Loucy (cell line): Measurements from ENCODE around the gene PRM2.

Source experiments
- H2AFZ ChIP-seq: fragments of 200-600 bp; sonication (generic); 2 replicates; pipeline ENCODE4 v1.6.0; 2016; ENCODE audit warnings: antibody characterized with exemption, mild to moderate bottlenecking, low read length, moderate library complexity
- H3F3A ChIP-seq: fragments of 200-600 bp; 2 replicates; pipeline ENCODE4 v1.6.0; 2016; ENCODE audit warnings: antibody characterized with exemption, low read depth, mild to moderate bottlenecking
- H3K27me3 ChIP-seq: fragments of 200-600 bp; sonication (generic); 2 replicates; pipeline ENCODE4 v1.6.1; 2014; ENCODE audit warnings: low read length, mild to moderate bottlenecking; ENCODE audit not compliant: insufficient read depth, poor library complexity, severe bottlenecking
- H3K36me3 ChIP-seq: fragments of 200-600 bp; sonication (generic); 2 replicates; pipeline ENCODE4 v1.6.1; 2016; ENCODE audit warnings: low read length; ENCODE audit not compliant: insufficient read depth
- H3K4me1 ChIP-seq: fragments of 200-600 bp; sonication (generic); 2 replicates; pipeline ENCODE4 v1.5.1; 2014; ENCODE audit warnings: low read length, mild to moderate bottlenecking; ENCODE audit not compliant: insufficient read depth, poor library complexity, severe bottlenecking
- H3K4me2 ChIP-seq: fragments of 200-600 bp; sonication (generic); 2 replicates; pipeline ENCODE4 v1.6.0; 2014; ENCODE audit warnings: antibody characterized with exemption, low read length, low read depth, mild to moderate bottlenecking; ENCODE audit not compliant: poor library complexity, severe bottlenecking
- H3K4me3 ChIP-seq: fragments of 200-600 bp; sonication (generic); 2 replicates; pipeline ENCODE4 v1.5.1; 2014; ENCODE audit warnings: low read length, mild to moderate bottlenecking, mixed read lengths; ENCODE audit not compliant: poor library complexity, severe bottlenecking
- H3K79me2 ChIP-seq: fragments of 200-600 bp; sonication (generic); 2 replicates; pipeline ENCODE4 v1.6.1; 2014; ENCODE audit warnings: low read length; ENCODE audit not compliant: insufficient read depth
- H3K9ac ChIP-seq: fragments of 200-600 bp; sonication (generic); 2 replicates; pipeline ENCODE4 v1.6.0; 2014; ENCODE audit warnings: mild to moderate bottlenecking, low read depth, low read length, moderate library complexity; ENCODE audit not compliant: poor library complexity, severe bottlenecking
- H3K9me2 ChIP-seq: fragments of 200-600 bp; sonication (generic); replicated peaks from 2 replicates; pipeline ENCODE4 v1.6.1; 2016; ENCODE audit warnings: low read depth, low read length, mixed read lengths
- H3K9me3 ChIP-seq: fragments of 200-600 bp; sonication (generic); 2 replicates; pipeline ENCODE4 v1.6.1; 2014; ENCODE audit warnings: mild to moderate bottlenecking, antibody characterized with exemption, low read length, low read depth; ENCODE audit not compliant: insufficient read depth
- H4K20me1 ChIP-seq: fragments of 200-600 bp; sonication (generic); 2 replicates; pipeline ENCODE4 v1.6.0; 2014; ENCODE audit warnings: antibody characterized with exemption, low read length, mild to moderate bottlenecking; ENCODE audit not compliant: insufficient read depth, poor library complexity, severe bottlenecking
- EZH2phosphoT487 ChIP-seq: fragments of 200-600 bp; IDR thresholded peaks from 2 replicates; pipeline ENCODE4 v1.6.1; 2018; ENCODE audit warnings: antibody characterized with exemption, mild to moderate bottlenecking, moderate library complexity, borderline replicate concordance
- TF ChIP-seq, protein P1 (sequence below): fragments of 200-600 bp; sonication (generic); conservative IDR thresholded peaks from 2 replicates; pipeline ENCODE4 v1.5.1; 2014; ENCODE audit warnings: mild to moderate bottlenecking, antibody characterized with exemption, low read length

Gene PRM2

DNA sequence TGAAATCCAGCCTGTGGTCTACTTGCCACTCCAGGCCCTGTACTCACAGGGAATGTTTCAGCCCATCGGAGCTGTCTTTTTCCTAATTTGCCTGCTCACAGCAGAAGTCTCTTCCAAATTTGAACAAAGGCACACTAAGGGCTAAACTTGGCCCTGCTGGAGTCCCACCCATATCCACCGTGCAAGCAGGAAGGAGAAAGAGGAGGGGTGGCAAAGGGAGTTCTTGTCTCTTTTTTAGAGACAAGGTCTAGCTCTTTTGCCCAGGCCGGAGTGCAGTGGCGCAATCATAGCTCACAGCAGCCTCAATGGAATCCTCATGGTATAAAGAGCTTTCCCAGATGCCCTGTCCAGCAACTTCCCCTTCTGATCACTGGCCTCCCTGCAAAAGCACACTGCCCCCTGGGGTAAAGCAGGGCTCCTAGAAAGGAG, 7.6 kb upstream of the PRM2 start:
- no peaks in the 10 kb centered on the region for H4K20me1 ChIP-seq
- H3K4me3 ChIP-seq, result no peak overlapping the region
- no peaks in the 10 kb centered on the region for H3K9me3 ChIP-seq
- H2AFZ ChIP-seq, result no peak overlapping the region
- no peaks in the 10 kb centered on the region for H3F3A ChIP-seq
- no peaks in the 10 kb centered on the region for H3K27me3 ChIP-seq
- no peaks in the 10 kb centered on the region for H3K36me3 ChIP-seq
- TF ChIP-seq, protein P1, sequence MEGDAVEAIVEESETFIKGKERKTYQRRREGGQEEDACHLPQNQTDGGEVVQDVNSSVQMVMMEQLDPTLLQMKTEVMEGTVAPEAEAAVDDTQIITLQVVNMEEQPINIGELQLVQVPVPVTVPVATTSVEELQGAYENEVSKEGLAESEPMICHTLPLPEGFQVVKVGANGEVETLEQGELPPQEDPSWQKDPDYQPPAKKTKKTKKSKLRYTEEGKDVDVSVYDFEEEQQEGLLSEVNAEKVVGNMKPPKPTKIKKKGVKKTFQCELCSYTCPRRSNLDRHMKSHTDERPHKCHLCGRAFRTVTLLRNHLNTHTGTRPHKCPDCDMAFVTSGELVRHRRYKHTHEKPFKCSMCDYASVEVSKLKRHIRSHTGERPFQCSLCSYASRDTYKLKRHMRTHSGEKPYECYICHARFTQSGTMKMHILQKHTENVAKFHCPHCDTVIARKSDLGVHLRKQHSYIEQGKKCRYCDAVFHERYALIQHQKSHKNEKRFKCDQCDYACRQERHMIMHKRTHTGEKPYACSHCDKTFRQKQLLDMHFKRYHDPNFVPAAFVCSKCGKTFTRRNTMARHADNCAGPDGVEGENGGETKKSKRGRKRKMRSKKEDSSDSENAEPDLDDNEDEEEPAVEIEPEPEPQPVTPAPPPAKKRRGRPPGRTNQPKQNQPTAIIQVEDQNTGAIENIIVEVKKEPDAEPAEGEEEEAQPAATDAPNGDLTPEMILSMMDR, result no peak
- no peak for TF ChIP-seq EZH2phosphoT487
- H3K9ac ChIP-seq, result no peak overlapping the region
- no peaks in the 10 kb centered on the region for H3K79me2 ChIP-seq
- no peaks in the 10 kb centered on the region for H3K9me2 ChIP-seq
- H3K4me2 ChIP-seq, result no peak overlapping the region
- no peaks in the 10 kb centered on the region for H3K4me1 ChIP-seq

DNA sequence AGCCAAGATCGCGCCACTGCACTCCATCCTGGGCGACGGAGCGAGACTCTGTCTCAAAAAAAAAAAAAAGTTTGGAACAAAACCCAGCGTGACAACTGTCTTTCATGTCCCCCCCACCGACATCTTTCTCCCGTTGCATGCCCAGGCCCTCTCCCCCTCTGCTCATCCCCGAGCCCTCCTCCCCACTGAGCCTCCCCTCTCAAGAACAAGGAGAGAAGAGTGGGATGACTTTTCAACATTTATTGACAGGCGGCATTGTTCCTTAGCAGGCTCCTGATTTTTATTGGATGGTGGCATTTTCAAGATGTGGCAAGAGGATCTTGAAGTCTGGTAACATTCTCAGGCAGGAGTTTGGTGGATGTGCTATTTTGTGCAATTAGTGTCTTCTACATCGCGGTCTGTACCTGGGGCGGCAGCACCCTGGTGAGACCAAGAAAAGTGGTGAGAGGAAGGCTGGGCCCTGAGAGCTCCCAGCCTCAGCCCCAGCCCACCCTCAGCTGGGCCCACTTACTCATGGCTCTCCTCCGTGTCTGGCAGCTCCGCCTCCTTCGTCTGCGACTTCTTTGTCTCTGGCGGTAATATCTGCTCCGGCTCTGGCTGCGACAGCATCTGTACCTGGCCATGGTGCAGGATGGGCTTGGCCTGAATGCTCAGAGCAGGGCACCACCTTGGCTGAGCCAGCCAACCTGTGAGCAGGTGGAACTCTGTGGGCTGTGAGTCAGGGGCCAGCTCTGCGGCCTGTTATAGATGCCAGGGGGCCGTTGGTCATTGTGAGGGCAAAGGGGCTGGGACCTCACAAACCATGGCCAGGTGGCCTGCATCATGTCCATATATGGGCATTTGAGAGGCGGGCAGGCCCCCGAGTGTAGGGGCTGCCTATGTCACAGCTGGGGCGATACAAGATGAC, 4.6 kb upstream of the PRM2 start, which contains the start of gene PRM1:
PRM1 (minus strand) TSS at position 715 of the 907 bp plus-strand sequence; CDS start at position 623, 92 bp downstream.
- H3K4me2 ChIP-seq, result no peak within 1 kb of the TSS
- H3K4me1 ChIP-seq, result no peaks in the 10 kb centered on the region
- no peak within 1 kb of the TSS for H2AFZ ChIP-seq
- H3K79me2 ChIP-seq, result no peaks in the 10 kb centered on the region
- no peaks in the 10 kb centered on the region for H3F3A ChIP-seq
- no peaks in the 10 kb centered on the region for H4K20me1 ChIP-seq
- H3K4me3 ChIP-seq, result no peak within 1 kb of the TSS
- H3K36me3 ChIP-seq, result no peaks in the 10 kb centered on the region
- H3K27me3 ChIP-seq, result no peaks in the 10 kb centered on the region
- no peaks in the 10 kb centered on the region for H3K9me2 ChIP-seq
- no peak within 1 kb of the TSS for H3K9ac ChIP-seq
- no peaks in the 10 kb centered on the region for H3K9me3 ChIP-seq
- TF ChIP-seq, protein P1, result no peak

GRCh38 chr16:11278681-11279628, 2.7 kb upstream of the PRM2 start:
- no peaks in the 10 kb centered on the region for H3K4me1 ChIP-seq
- TF ChIP-seq, protein P1, result no peak
- TF ChIP-seq EZH2phosphoT487, result no peak
- no peaks in the 10 kb centered on the region for H3F3A ChIP-seq
- H3K9ac ChIP-seq, result no peak overlapping the region
- H3K79me2 ChIP-seq, result no peaks in the 10 kb centered on the region
- no peaks in the 10 kb centered on the region for H3K36me3 ChIP-seq
- no peaks in the 10 kb centered on the region for H3K27me3 ChIP-seq
- H3K4me3 ChIP-seq, result no peak overlapping the region
- no peaks in the 10 kb centered on the region for H4K20me1 ChIP-seq
- no peaks in the 10 kb centered on the region for H3K9me3 ChIP-seq
- H2AFZ ChIP-seq, result no peak overlapping the region
- no peak overlapping the region for H3K4me2 ChIP-seq
- no peaks in the 10 kb centered on the region for H3K9me2 ChIP-seq
